ENCODE data around the gene AHNAK2.

GRCh38 chr14:105015242-105015641 is 37.1 kb upstream of the AHNAK2 start:
- TF ChIP-seq CTCF (IDR thresholded peaks at IDR 0.05) (no peak), EZH2 (IDR thresholded peaks at IDR 0.05; ENCODE audit: borderline replicate concordance, insufficient read depth, low read depth, low read length, poor library complexity, severe bottlenecking) (no peak)
